ENCODE measurements around the gene TRANK1. TPM values are rescaled to one million over a fixed set of nuclear protein-coding genes. Genes with fewer than 3 reads are reported as not detected.

TRANK1 gene
- total RNA-seq, 2 experiments from 2014 or later = 39.2 to 44.8 TPM

DNA sequence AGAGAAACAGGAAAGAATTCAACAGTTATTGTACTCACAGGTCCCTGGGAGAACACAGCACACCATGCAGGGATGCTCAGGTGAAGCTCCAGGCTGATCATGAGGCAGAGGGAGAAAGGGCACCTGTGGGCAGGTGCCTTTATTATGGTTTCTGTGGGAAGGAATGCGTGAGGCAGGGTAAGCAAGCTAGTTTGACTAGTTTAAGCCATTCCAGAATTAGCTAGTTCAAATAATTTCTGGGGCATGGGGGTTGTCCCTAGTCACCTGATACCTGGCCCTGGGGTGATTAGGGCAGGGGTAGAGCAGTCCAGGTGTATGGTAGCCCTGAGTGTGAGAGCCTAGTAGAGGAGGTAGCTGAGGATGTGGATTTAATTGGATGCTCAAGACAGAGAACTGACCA, 132.6 kb downstream of the TRANK1 start:
- intact Hi-C loops (cut with DNase I, micrococcal nuclease) = no loop called here
- CTCF ChIA-PET = no interaction called here
- Mint-ChIP-seq H3K4me3 (no peak overlapping the region), H3K9me3 (no peaks in the 10 kb centered on the region), H3K27me3 (peaks cover 7% of the 10 kb centered on the region), H3K36me3 (ENCODE audit: low read depth) (no peaks in the 10 kb centered on the region), H3K4me1 (ENCODE audit: low read depth) (no peaks in the 10 kb centered on the region), H3K27ac (no peak overlapping the region)
- H3K4me3 ChIP-seq (ENCODE audit: low read length) = no peak overlapping the region
- H3K4me1 ChIP-seq (ENCODE audit: insufficient read depth, low read length) = no peaks in the 10 kb centered on the region
- DNase-seq (no peak), ATAC-seq (ENCODE audit: poor library complexity) (no peak)
- TF ChIP-seq, protein P1, sequence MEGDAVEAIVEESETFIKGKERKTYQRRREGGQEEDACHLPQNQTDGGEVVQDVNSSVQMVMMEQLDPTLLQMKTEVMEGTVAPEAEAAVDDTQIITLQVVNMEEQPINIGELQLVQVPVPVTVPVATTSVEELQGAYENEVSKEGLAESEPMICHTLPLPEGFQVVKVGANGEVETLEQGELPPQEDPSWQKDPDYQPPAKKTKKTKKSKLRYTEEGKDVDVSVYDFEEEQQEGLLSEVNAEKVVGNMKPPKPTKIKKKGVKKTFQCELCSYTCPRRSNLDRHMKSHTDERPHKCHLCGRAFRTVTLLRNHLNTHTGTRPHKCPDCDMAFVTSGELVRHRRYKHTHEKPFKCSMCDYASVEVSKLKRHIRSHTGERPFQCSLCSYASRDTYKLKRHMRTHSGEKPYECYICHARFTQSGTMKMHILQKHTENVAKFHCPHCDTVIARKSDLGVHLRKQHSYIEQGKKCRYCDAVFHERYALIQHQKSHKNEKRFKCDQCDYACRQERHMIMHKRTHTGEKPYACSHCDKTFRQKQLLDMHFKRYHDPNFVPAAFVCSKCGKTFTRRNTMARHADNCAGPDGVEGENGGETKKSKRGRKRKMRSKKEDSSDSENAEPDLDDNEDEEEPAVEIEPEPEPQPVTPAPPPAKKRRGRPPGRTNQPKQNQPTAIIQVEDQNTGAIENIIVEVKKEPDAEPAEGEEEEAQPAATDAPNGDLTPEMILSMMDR (IDR thresholded peaks at IDR 0.05) = no peak
- POLR2A ChIA-PET = no interaction called here
- no peak overlapping the region for H3K27ac ChIP-seq (ENCODE audit: low read depth in 1 of 2, low read length in 2 of 2)
- no peaks in the 10 kb centered on the region for H3K36me3 ChIP-seq (ENCODE audit: insufficient read depth, low read length)
- no peaks in the 10 kb centered on the region for H3K27me3 ChIP-seq (ENCODE audit: control insufficient read depth in 1 of 2, insufficient read depth in 2 of 2, low read length in 2 of 2)
- H3K9me3 ChIP-seq (ENCODE audit: control insufficient read depth in 1 of 2, insufficient read depth in 1 of 2, low read length in 2 of 2) = no peaks in the 10 kb centered on the region

DNA sequence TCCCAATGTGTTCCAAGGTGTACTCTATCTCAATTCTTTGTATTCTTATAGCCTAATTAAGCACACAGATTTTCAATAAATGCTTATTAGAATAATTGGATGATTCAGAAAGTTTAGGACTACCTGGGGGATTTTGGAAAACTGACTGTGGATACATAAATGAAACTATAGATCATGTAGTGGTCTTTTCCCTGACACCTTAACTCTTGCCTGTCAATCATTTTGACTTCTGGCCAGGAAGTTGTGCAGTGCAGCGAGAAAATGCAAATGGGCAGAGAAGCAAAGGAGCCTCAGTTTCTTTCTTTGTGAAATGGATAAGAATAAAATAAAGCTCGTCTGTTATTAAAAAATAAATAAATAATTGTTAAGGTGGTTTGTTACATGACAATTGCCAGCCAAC, 133.1 kb downstream of the TRANK1 start:
- Histone ChIP-seq H3K27me3 (ENCODE audit: control insufficient read depth in 1 of 2, insufficient read depth in 2 of 2, low read length in 2 of 2) (no peaks in the 10 kb centered on the region), H3K9me3 (ENCODE audit: control insufficient read depth in 1 of 2, insufficient read depth in 1 of 2, low read length in 2 of 2) (no peaks in the 10 kb centered on the region), H3K36me3 (ENCODE audit: insufficient read depth, low read length) (no peaks in the 10 kb centered on the region), H3K4me1 (ENCODE audit: insufficient read depth, low read length) (no peaks in the 10 kb centered on the region), H3K27ac (ENCODE audit: low read depth in 1 of 2, low read length in 2 of 2) (no peak overlapping the region), H3K4me3 (ENCODE audit: low read length) (no peak overlapping the region)
- peaks cover 7% of the 10 kb centered on the region for H3K27me3 Mint-ChIP-seq
- ATAC-seq (ENCODE audit: poor library complexity) = no peak
- TF ChIP-seq, protein P1 (IDR thresholded peaks at IDR 0.05) = no peak
- DNase-seq = no peak
- H3K4me3 Mint-ChIP-seq = no peak overlapping the region
- CTCF ChIA-PET = interaction anchor here (0.9 kb wide), 1 partner anchor 14 kb away, joined by 3 read pairs; no protein-coding TSS in a partner anchor
- H3K36me3 Mint-ChIP-seq (ENCODE audit: low read depth) = no peaks in the 10 kb centered on the region
- intact Hi-C loops (cut with DNase I, micrococcal nuclease) = no loop called here
- POLR2A ChIA-PET = no interaction called here
- no peak overlapping the region for H3K27ac Mint-ChIP-seq
- H3K9me3 Mint-ChIP-seq = no peaks in the 10 kb centered on the region
- no peaks in the 10 kb centered on the region for H3K4me1 Mint-ChIP-seq (ENCODE audit: low read depth)

DNA sequence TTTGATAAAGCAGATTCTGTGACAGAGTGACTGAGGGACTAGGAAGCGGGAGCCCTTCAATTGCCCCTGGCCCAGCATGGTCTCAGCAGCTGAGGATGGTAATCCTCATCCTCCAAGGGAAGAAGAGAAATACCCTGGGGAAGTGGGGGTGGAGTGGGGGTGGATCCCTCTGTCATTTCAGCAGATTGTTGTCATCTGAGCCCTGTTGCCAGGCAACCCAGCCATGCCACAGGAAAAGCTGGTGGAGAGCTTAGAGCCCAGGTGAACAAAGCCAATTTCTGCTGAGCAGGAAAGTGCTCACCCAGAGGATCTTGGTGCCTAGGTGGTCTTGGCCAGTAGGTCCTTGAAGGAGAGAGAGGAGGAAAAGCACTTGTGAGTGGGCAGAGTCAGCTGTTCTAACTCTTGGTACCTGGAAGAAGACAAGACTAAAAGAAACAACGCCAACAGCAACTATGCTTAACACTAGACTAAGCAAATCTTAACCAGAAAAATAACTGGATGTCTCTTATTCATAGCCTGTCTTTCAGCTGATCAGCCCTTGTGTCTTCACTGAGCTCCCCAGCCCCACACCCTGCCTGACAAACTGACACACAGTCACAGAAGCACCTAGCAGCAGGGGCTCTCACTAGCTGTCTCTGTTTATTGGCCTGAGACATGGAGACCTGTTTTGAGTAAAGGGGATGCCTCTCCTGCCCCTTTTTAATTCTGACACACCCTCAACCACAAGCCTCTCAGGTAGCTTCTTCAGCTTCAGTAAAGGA, 140.4 kb downstream of the TRANK1 start:
- Histone ChIP-seq H3K4me3 (ENCODE audit: low read length) (no peak overlapping the region), H3K36me3 (ENCODE audit: insufficient read depth, low read length) (no peaks in the 10 kb centered on the region), H3K4me1 (ENCODE audit: insufficient read depth, low read length) (no peaks in the 10 kb centered on the region), H3K27ac (ENCODE audit: low read depth in 1 of 2, low read length in 2 of 2) (no peak overlapping the region), H3K9me3 (ENCODE audit: control insufficient read depth in 1 of 2, insufficient read depth in 1 of 2, low read length in 2 of 2) (peaks cover 4 to 12% of the 10 kb centered on the region in 2 experiments), H3K27me3 (ENCODE audit: control insufficient read depth in 1 of 2, insufficient read depth in 2 of 2, low read length in 2 of 2) (peaks cover 0 to 6% of the 10 kb centered on the region in 2 experiments)
- H3K27me3 Mint-ChIP-seq = peaks cover 38% of the 10 kb centered on the region
- intact Hi-C loops (cut with DNase I, micrococcal nuclease) = no loop called here
- ATAC-seq (ENCODE audit: poor library complexity) = no peak
- ChIA-PET CTCF (no interaction called here), POLR2A (no interaction called here)
- H3K9me3 Mint-ChIP-seq = peaks cover 4% of the 10 kb centered on the region
- no peak overlapping the region for H3K27ac Mint-ChIP-seq
- TF ChIP-seq, protein P1 (IDR thresholded peaks at IDR 0.05) = no peak
- H3K36me3 Mint-ChIP-seq (ENCODE audit: low read depth) = no peaks in the 10 kb centered on the region
- no peak for DNase-seq
- no peak overlapping the region for H3K4me3 Mint-ChIP-seq
- H3K4me1 Mint-ChIP-seq (ENCODE audit: low read depth) = no peaks in the 10 kb centered on the region
